Measurements from ENCODE around the gene CUEDC1.

Gene CUEDC1

DNA sequence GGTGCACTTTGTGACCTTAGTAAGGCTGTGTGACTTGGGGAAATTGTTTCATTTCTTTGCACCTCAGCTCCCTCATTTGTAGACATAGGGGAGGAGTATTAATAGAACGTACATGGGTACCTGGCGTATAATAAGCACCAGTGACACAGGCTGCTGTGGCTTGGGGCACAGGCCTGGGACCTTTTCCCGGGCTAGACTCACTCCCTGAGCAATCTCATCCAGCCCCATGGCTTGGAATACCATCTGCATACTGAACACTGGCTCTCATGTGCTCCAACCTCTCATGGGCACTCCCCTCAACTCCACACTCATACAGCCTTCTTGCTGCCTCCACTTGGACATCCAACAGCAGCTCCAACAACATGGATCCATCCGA is 64.4 kb downstream of the CUEDC1 start:
- H3K27me3 ChIP-seq = no peaks in the 10 kb centered on the region
- peaks cover 68% of the 10 kb centered on the region for H3K4me1 ChIP-seq

DNA sequence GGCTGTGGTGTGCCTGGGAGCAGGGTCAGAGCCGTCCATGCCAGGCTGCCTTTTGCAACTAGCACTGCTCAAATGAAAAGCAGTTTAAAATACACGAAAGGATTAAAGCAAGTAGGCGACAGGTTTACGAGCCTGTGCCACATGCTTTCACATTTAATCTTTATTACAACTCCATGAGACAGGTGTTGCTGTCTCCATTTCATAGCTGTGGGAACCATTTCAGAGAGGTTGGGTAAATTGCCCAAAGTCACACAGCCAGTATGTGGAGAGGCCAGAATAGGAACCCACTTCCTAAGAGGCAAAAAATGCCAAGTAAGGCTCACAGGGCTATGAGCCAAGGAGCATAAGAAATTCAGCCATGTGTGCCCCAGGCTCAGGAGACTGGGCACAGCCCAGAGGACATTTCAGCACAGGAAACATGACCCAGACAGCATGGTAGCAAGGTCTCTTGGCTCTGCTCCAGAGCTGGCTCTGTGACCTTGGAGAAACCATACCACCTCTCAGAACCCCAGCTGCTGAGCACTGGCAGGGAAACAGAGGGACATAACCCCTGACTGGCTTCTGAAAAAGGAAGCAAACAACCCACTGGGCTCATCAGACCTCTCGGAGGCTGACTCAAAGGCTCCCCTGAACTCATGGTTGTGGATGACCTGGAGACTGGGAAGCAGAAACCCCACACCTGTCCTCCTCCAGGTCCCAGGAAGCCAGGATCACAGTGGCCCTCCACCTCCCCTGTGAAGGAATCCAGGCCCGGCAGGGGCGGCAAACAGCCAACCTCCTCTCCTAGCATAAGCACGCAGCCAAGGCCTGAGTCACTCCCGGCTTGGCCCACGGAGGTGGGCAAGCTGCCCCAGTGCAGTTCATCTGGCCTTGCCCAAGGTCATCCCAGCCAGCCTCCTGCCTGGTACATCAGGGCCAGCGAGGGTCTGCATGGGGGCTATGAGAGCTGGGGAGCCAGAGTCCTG is 65.0 kb downstream of the CUEDC1 start:
- Histone ChIP-seq H4K20me1 (no peaks in the 10 kb centered on the region), H3K4me3 (no peak overlapping the region), H3K36me3 (no peaks in the 10 kb centered on the region), H3K9me3 (no peaks in the 10 kb centered on the region), H3K27me3 (no peaks in the 10 kb centered on the region), H3K9ac (no peak overlapping the region; the same call in 1 of the 2 replicates), H3K4me1 (peaks cover 62% of the 10 kb centered on the region), H3K27ac (peak overlapping the region; percentile 53), H3K4me2 (peak overlapping the region; percentile 44)
- TF ChIP-seq Cebpa-rat (IDR thresholded peaks at IDR 0.05) = no peak

More for the DNA sequence above, 64.4 kb downstream of the CUEDC1 start:
- no peaks in the 10 kb centered on the region for H4K20me1 ChIP-seq
- H3K36me3 ChIP-seq = no peaks in the 10 kb centered on the region
- H3K4me2 ChIP-seq = peak overlapping the region; percentile 44
- peak overlapping the region; percentile 53; the same call in 1 of the 2 replicates for H3K27ac ChIP-seq
- H3K4me3 ChIP-seq = no peak overlapping the region
- TF ChIP-seq Cebpa-rat (IDR thresholded peaks at IDR 0.05) = no peak
- no peak overlapping the region; the same call in 1 of the 2 replicates for H3K9ac ChIP-seq
- H3K9me3 ChIP-seq = no peaks in the 10 kb centered on the region

DNA sequence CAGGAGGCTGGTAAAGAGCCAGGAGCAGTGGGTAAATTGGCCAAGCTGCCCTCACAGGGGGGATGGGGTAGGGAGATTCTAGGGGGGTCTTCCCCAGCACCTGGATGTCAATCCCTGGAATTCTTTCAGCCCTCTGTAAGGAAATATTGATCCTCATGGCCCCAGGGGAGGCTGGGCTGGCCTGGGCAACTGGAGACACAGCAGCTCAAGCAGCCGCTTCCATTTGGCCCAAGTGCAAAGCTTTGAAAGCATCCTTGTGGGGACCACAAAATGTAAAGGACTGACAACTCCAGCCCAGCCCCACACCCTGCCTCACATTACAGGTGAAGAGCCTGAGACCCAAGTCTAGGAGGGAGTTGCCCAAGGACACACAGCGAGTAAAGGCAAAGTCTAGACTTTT is 66.0 kb downstream of the CUEDC1 start:
- no peaks in the 10 kb centered on the region for H3K9me3 ChIP-seq
- no peaks in the 10 kb centered on the region for H4K20me1 ChIP-seq
- peaks cover 55% of the 10 kb centered on the region for H3K4me1 ChIP-seq
- H3K27me3 ChIP-seq = no peaks in the 10 kb centered on the region
- no peak overlapping the region for H3K4me3 ChIP-seq
- no peak overlapping the region for H3K9ac ChIP-seq
- peak overlapping the region; percentile 44 for H3K4me2 ChIP-seq
- TF ChIP-seq Cebpa-rat (IDR thresholded peaks at IDR 0.05) = no peak
- H3K27ac ChIP-seq = no peak overlapping the region
- no peaks in the 10 kb centered on the region for H3K36me3 ChIP-seq

DNA sequence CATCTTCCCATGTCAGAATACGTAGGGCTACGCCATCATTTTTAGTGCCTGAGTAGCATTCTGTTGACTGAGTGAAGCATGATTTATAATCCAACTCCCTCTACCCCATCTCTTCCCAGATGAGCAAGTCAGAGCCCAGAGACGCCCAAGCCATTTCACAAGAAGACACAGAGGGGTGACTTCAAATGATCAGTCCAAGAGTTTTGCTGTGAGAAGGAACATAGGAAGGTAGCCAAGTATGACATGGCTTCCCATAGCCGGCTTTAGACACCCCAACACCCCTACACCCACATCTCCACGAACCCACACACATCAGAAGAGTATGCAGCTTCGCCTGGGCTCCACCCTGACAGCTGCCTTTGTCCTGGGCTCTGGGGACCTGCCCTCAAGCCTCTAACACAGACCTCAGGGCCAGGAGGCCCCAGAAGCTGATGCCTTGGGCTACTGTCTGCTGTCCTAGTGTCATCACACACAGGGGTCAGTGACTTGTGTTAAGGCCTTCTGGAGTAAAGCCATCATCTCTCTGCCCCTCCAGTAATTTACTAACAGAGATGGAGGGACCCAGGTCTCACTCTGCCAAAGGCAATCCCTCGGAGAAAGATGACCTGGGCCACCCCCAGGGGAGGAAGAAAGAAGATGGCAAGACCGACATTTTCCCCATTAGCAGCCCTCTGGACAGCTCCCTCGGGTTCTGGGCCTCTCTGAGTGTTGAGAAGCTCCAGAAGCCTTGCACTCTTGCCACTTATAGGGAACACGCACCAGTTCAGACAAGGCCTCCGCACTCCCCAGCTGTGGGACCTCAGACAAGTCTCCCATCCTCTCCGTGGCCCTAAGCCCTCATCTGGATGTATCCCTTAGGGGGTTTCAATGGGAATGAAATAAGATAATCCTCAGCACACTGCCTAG is 66.6 kb downstream of the CUEDC1 start:
- H3K4me1 ChIP-seq = peaks cover 48% of the 10 kb centered on the region
- H3K27me3 ChIP-seq = no peaks in the 10 kb centered on the region
- no peaks in the 10 kb centered on the region for H3K36me3 ChIP-seq
- no peaks in the 10 kb centered on the region for H4K20me1 ChIP-seq
- H3K4me2 ChIP-seq = peak overlapping the region; percentile 44
- H3K27ac ChIP-seq = no peak overlapping the region; the same call in 1 of the 2 replicates
- H3K9ac ChIP-seq = no peak overlapping the region
- H3K9me3 ChIP-seq = no peaks in the 10 kb centered on the region
- no peak overlapping the region for H3K4me3 ChIP-seq
- TF ChIP-seq Cebpa-rat (IDR thresholded peaks at IDR 0.05) = no peak

DNA sequence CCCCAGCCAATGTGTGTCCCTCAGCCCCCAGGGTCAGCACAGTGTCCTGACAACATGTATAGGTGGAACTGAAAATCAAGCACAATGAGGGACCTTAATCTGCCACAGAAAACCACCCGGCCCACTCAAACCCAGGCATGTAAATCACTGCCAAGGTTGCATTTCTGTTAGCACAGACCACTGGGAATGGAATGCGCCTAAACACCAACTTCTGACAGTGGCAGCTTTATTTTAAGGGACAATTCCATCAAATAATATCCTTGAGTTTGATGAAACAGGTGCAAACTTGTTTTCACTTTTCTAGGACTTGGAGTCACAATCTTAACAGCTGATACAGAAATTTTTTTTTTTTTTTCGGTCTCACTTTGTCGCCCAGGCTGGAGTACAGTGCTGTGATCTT is 68.1 kb downstream of the CUEDC1 start:
- no peak overlapping the region for H3K4me3 ChIP-seq
- no peaks in the 10 kb centered on the region for H3K27me3 ChIP-seq
- H3K9ac ChIP-seq = no peak overlapping the region
- no peaks in the 10 kb centered on the region for H3K36me3 ChIP-seq
- no peak overlapping the region for H3K4me2 ChIP-seq
- H3K27ac ChIP-seq = no peak overlapping the region
- H3K4me1 ChIP-seq = peaks cover 34% of the 10 kb centered on the region
- no peaks in the 10 kb centered on the region for H3K9me3 ChIP-seq
- TF ChIP-seq Cebpa-rat (IDR thresholded peaks at IDR 0.05) = no peak
- H4K20me1 ChIP-seq = no peaks in the 10 kb centered on the region

DNA sequence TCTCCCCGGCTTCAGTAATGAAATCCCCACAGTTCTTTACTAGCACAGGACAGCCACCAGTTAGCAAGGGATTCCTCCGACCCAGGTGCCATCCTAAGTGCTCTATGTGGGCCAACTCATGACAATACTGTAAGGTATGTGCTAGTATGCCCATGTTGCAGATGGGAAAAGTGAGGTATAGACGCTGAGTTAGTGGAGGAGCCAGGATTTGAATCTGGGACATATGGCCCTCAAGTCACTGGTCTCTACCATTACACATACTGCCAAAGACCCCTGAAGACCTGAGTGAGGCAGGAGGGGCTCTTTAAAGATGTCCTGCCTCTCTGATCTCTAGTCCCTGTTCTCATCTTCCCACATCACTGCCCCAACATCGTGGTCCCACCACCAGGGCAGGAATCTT is 69.2 kb downstream of the CUEDC1 start:
- Histone ChIP-seq H3K9ac (no peak overlapping the region), H3K4me1 (peaks cover 36% of the 10 kb centered on the region), H3K9me3 (no peaks in the 10 kb centered on the region), H3K27me3 (no peaks in the 10 kb centered on the region), H3K36me3 (no peaks in the 10 kb centered on the region), H3K27ac (0 out of 2 replicates have a peak overlapping the region, but pooled peaks have one; percentile 13), H3K4me3 (no peak overlapping the region), H3K4me2 (no peak overlapping the region), H4K20me1 (no peaks in the 10 kb centered on the region)
- TF ChIP-seq Cebpa-rat (IDR thresholded peaks at IDR 0.05) = no peak

DNA sequence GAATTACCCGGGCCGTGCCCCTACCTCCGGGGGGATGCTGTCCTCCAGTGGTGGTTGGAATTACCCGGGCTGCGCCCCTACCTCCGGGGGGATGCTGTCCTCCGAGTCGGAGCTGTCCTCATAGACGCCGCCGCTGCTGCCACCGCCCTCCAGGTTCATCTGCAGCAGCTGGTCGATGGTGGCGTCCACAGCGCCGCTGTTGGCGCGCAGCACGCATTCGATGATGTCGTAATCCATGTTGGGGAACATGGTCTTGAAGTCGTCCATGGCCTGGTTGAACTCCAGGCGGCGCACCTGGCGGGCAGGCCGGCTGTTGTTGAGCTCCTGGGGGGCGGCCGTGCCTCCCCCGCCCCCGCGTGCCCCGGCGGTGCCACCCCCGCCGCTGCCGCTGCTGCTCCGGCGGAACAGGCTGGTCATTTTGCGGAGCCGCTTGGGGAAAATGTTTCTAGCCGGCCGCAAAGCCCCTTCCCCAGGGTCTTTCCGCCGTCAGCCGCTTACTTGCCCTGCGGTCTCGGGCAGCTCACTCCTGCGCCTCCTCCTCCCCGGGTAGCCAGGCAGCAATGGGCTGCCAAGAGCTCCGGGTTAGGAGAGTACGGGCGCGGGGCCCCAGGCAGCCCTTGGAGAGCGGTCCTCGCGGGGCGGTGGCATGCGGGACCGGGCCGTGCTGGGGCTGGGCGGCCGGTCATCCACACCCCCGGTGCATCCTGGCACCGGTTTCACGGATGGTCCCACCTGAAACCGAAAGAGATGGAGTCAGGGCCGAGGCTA is 69.9 kb downstream of the CUEDC1 start:
- H3K4me2 ChIP-seq = no peak overlapping the region
- TF ChIP-seq Cebpa-rat (IDR thresholded peaks at IDR 0.05) = no peak
- H3K9me3 ChIP-seq = no peaks in the 10 kb centered on the region
- no peaks in the 10 kb centered on the region for H4K20me1 ChIP-seq
- H3K27ac ChIP-seq = no peak overlapping the region
- peaks cover 34% of the 10 kb centered on the region for H3K4me1 ChIP-seq
- no peak overlapping the region for H3K4me3 ChIP-seq
- H3K27me3 ChIP-seq = no peaks in the 10 kb centered on the region
- H3K9ac ChIP-seq = no peak overlapping the region
- H3K36me3 ChIP-seq = no peaks in the 10 kb centered on the region

DNA sequence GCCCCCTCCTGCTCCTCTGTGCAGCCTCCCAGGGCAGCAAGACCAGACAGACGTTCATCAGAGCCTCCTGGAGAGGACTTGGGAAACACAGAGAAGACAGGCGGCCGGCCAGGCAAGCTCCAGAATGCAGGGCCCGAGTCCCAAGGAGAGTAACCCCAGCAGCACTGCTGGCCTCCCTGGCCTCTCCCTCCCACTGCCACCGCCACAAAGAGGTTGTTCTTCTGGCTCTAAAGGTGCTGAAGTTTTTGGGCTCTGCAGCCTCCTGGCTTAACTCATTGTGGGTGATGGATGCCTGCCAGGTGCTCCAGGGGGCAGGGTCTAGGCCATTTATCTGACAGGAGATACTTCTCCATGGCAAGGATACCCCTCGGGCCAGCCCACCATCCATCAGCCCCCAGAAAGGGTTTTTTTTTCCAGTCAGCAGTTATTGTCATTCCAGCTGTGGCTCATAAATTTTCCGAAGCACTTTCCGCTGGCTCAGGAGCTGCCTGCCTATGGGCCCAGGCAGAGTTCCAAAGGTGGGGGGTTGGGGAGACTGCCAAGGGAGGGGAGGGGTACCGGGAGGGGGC is 73.3 kb downstream of the CUEDC1 start:
- no peak overlapping the region for H3K4me3 ChIP-seq
- no peaks in the 10 kb centered on the region for H3K27me3 ChIP-seq
- no peak for TF ChIP-seq Cebpa-rat (IDR thresholded peaks at IDR 0.05)
- H3K4me2 ChIP-seq = no peak overlapping the region
- H3K9me3 ChIP-seq = no peaks in the 10 kb centered on the region
- H3K4me1 ChIP-seq = peaks cover 47% of the 10 kb centered on the region
- peak overlapping the region; percentile 35 for H3K27ac ChIP-seq
- no peaks in the 10 kb centered on the region for H4K20me1 ChIP-seq
- H3K36me3 ChIP-seq = no peaks in the 10 kb centered on the region
- H3K9ac ChIP-seq = no peak overlapping the region

DNA sequence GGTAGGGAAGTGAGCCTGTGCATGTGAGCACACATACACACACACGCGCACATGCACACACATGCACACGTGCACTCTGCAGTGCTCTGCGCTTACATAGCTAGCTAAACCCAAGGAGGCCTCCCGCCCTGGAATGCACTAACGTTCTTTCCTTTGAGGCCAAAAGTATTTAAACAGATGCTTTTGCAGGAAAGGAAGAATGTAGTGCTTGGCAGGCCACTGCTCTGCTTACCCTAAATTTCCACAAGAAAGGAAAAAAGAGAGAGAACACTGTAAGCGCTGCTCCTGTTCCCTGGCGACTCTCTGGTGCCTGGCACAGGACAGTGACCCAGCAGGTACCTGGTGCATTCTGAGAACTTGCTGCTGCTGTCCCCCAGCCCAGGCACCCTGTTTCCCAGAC is 74.1 kb downstream of the CUEDC1 start:
- Histone ChIP-seq H3K36me3 (no peaks in the 10 kb centered on the region), H3K27ac (no peak overlapping the region), H3K4me2 (no peak overlapping the region), H3K4me1 (peaks cover 55% of the 10 kb centered on the region), H3K9me3 (no peaks in the 10 kb centered on the region), H3K27me3 (no peaks in the 10 kb centered on the region), H4K20me1 (no peaks in the 10 kb centered on the region), H3K4me3 (no peak overlapping the region), H3K9ac (no peak overlapping the region)
- TF ChIP-seq Cebpa-rat (IDR thresholded peaks at IDR 0.05) = no peak

Measured in BLaER1 (cell line).